Suppressor macrophage treated with lipopolysaccharide for 1 hour (primary cell): ENCODE results near the gene PTPRK.

ENCODE experiments used
- DNase-seq, 3 donors: peaks; one replicate each; pipeline ENCODE4 v3.0.0-alpha.2; 2020 to 2022

The PTPRK gene

GRCh38 chr6:128063850-128064539 lies 456.4 kb downstream of the PTPRK start:
- DNase-seq = no peak

DNA sequence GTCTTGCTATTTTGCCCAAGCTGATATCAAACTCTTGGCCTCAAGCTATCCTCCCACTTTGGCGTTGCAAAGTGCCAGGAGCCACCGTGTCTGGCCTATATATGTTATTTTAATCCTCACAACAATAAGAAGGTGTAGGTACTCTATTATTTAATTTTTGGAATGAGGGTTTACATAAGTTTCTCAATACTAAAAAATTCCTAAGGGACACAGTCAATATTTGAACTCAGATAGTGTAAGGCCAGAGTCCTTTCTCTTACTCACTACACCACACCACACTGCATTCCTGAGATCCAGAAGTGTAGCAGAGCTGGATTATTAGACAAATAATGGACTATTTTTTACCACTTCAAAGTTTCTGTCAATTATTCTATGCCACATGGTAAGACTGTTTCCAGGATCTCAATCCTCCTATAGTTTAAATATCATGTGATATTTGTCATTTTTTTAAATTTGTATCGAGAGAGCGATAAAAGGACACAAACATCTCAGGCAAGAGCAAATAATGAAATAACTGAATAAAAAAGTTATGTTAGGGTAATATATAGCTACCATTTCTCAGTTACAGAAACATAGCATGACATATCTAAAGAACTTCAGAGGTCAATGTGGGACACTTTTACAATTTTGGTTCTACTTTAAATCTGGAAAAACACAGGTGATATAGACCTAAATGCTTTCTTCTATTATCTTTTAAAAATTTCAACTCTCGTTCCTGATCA lies 457.4 kb downstream of the PTPRK start:
- DNase-seq = no peak

DNA sequence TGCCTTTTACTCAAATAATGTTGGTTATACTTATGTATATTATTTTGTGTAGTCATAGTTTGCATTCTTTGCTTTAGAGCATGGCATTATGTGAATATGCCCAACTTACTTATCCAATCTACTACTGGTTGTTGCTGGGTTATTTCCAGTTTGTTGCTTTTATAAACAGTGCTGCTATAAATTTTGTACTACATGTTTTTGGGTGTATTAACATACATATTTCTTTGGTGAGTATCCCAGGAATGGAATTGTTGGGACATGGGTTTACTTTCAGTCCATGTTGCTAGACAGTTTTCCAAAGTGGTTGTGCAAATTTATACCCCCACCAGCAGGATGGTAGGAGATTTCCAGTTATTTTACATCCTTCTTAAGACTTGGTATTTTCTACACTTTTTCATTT lies 462.5 kb downstream of the PTPRK start:
- DNase-seq = no peak

DNA sequence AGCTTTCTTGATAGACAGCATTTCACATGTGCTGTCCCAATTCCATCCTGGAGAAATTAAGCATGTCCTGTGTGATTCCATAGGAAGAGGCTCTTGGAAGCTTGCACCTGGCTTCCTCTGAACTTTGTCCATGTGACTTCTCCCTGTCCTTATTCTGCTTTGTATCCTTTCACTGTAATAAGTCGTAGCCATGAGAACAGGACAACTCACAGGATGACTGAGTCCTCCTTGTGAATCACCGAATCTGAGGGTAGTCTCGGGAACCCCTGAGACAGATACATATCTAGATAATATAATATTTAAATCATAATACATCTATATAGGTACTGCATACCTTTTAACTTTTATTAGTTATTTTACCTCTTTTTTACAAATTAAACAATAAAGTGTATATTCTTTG lies 462.9 kb downstream of the PTPRK start:
- no peak for DNase-seq

DNA sequence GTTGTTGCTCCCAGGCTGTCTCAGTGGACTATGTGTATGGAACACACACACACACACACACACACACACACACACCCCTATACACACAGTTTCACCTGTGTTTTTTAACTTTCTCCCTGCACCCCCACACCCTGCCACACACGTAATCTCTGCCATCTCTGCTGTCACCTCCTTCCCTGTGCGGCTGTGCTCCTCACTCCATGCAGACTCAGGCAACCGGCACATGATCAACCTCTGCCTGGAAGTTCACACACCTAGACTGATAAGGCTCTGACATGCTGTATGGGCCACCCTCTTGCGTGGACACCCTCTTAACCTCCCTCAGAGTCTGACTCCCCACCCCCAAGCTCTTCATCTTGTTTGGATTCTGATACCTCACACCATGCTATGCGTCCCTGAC lies 467.3 kb downstream of the PTPRK start:
- no peak for DNase-seq

- DNase-seq = no peak
Observed at GRCh38 chr6:128047989-128048388, 472.4 kb downstream of the PTPRK start.

- DNase-seq = no peak
Observed at GRCh38 chr6:128046033-128046432, 474.4 kb downstream of the PTPRK start.

DNA sequence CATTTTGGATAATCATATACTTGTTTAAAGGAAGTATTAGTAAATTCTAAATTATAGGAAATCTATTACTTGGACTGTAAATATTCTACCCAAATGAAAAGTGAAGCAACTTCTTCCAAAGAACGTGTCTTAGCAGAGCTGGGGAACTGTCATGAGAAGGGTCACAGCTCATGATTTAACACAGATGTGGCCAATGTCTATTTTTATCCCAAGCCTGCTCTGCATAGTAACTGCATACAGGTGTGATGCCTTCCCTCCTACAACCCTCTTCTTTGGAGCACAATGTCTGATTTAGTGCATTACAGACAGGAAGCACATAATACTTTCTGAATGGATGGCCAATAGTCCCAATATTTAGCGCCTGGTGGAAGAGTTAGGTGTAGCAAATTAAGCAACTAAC lies 480.9 kb downstream of the PTPRK start:
- DNase-seq = no peak

DNA sequence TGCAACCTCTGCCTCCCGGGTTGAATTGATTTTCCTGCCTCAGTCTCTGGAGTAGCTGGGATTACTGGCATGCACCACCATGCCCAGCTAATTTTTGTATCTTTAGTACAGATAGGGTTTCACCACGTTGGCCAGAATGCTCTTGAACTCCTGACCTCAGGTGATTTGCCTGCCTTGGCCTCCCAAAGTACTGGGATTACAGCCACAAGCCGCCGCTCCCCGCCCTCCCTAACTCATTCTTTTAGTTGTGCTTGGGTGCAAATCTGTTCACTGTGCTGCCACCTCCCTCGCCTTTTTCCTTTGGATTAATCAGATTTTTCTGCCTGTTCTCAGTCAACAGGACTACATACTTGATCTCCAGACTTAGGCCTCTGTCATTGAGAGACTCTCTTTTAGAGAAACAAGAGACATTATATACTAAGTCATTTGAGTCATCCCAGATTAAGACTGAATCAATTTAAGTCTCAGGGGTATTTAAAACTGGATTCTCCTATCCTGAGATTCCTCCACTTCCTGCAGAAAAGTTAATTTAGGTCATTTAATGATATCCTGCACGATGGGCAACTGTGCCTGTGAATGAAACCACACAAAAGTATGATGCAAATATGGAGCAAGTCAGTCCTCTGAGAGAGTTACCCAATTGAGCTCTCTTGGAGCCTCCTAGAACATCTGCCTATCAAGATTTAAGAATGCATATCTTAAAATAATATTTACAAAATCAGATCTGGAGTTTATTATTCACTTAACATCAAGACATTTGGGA lies 483.4 kb downstream of the PTPRK start:
- DNase-seq = no peak

DNA sequence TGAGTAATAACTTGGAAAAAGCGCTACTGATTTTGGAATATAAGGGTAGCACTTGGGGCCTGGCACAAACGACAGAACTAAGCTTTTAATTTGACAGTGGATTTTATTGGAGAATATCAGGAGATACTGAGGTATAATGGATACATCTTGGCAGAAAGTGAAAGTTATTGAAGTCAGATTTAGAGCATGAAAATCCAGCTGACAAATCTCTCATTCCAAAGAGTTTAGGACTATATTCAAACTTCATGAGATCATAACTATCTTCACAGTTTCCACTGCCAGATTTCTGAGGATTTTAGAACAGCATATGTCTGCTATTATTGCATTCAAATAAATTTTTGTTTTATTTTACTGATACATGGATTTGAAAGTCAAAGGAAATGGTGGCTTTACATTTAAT lies 487.2 kb downstream of the PTPRK start:
- DNase-seq = no peak

DNA sequence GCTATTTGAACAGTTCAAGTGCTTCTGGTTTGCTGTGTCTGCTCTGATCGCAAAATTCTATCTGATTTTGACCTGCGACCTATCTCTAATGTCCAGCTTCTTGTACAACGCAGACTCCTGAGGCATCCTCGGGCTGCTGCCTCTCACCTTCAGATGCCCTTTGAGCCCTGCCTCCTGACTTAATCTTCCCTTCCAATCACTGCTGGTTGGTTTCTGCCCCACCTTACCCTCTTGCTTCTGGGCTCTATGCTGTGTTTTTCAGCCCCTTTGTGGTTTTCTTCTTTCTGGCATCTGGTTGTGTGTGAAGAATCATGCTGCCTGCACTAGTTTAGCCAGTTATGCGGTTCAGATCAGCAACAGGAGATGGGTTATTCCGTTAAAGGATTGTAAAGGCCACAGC lies 488.4 kb downstream of the PTPRK start:
- no peak for DNase-seq

DNA sequence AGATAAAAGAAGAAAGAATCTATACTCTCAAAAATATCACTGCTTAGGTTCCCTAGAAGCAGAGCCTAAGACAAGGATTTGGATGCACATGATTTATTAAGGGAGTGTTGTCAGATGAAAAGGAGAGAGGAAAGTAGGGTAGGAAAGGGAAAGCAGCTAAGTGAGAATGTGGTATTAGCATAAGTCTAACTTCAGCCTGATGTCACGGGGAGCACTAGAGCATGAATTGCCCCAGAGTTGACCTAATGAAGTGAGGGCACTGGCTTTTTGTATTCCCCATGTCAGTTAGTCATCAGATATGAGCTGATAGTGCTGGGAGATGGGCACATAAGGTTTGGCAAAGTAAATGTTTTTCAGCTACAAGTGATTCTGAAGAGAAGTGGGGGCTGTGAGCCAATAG lies 490.6 kb downstream of the PTPRK start:
- DNase-seq = no peak

DNA sequence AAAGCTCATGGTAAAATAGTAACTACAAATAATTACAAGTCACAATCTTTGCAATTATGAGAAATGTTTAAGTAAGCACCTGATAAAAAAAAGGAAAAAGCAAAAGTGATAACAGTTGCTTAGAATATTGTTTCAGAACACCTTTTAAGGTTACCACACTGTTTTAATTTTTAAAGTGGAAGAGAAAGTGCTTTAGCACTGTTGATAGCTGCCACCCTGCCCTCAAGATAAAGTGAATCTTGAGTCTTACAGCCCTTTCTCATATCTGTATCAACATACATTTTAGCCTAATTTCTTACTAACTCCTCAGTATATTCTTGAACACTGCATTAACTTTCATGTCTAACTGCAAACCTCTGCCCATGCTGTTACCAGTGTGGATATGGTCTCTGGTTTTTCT lies 492.2 kb downstream of the PTPRK start:
- DNase-seq = no peak

DNA sequence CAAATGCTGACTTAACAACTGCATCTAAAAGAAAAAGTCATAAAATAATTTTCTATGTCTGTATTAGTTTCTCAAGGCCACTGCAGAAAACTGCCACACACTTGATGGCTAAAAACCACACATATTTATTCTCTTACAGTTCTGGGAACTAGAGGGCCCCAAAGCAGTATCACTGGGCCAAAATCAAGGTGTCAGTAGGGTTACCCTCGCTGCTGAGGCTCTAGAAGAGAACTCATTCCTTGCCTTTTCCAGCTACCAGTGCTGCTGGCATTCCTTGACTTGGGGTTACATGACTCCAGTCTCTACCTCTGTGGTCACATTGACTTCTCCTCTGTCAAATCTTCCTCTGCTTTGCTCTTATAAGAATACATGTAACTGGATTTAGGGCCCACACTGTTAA lies 494.9 kb downstream of the PTPRK start:
- DNase-seq = no peak

DNA sequence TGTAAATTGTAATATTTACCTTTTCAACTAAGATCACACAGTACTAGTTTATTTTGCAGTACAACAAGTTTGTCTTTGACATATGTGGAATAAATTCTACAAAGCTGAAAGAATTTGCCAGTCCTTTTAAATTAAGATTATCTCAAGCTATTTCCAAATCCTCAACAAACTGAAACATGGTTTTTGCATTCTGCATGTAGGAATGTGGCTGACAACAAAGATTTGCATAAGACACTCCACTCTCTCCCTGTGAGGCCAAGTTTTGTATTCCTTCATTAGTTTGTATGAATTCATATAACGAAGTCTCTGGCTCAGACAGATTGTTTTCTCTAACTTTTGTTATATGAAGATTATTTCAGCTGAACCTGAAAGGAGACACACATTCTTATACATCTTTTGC lies 495.4 kb downstream of the PTPRK start:
- no peak for DNase-seq

DNA sequence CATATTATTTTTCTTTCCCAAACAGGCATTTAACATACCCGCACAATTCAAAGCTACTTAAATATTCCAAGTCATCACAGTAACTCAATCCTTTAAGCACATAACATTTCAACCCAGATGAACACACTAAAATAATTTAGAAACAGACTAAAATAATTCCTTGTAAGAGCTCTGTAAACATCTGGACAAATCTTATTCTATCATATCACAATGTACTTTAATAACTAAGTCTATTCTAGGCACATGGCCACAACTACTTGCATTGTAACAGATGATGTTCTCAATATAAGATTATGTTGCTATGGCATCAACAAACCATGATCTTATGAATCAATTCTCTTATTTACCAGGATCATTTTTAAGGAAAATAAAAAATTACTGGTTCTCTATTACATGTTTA lies 496.4 kb downstream of the PTPRK start:
- DNase-seq = no peak

DNA sequence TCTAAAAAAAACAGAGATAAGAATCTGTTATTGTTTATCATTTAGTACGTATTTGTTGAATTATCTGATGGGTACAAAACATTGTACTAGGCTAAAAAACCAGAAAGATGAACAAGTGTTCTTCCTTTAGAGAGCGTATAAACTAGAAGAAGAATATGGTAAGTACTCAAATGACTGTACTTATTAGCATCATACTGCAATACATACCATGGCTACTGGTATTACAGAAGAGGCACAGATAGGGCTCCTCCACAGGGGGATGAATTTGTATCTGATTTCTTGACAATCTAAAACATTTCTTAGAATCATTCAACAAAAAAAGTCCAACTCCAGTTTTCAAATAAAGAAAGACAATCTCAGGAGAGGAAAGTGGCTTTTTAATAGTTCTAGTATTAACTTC lies 501.6 kb downstream of the PTPRK start:
- no peak for DNase-seq

DNA sequence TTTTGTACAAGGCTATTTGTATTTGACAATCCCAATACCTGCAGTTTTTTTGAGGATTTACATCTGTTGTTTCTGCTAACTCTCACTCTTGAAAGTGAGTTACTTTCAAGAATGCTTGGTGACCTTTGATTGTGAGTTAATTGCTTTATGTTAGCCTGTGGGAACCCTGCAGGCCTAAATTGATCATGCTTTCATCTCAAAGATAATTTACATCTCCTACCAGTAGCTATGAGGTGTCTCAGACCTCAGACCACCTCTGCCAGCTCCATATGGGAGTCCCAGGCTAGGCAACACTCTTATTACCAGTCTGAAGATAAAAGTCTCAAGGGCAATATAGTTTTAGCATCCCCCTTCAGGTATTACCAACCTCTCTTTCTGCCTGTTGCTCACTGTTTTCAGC lies 503.1 kb downstream of the PTPRK start:
- no peak for DNase-seq

DNA sequence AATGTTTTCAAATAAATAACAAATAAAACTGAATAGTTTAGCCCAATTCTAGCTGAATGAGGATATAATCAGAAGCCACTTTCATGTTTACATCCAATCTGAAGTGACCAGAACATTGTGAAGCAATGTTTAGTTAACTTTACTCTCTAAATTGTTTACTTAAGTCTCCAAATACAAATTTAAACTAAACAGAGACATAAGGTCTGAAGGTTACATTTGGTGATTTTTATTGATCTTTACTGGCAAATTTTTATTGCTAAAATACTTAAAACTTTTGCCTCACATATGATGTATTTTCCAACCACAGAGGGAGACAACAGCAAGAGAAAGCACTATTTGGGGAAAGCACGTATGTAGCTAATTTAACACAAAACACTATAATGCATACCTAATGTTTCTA lies 512.7 kb downstream of the PTPRK start:
- no peak for DNase-seq

GRCh38 chr6:128005009-128005408 lies 515.4 kb downstream of the PTPRK start:
- peak in 1 of 3 donors; percentile 0 for DNase-seq

- DNase-seq = no peak
Observed at GRCh38 chr6:128000363-128000762, 520.0 kb downstream of the PTPRK start.

GRCh38 chr6:127998985-127999384 lies 521.4 kb downstream of the PTPRK start:
- DNase-seq = no peak

DNA sequence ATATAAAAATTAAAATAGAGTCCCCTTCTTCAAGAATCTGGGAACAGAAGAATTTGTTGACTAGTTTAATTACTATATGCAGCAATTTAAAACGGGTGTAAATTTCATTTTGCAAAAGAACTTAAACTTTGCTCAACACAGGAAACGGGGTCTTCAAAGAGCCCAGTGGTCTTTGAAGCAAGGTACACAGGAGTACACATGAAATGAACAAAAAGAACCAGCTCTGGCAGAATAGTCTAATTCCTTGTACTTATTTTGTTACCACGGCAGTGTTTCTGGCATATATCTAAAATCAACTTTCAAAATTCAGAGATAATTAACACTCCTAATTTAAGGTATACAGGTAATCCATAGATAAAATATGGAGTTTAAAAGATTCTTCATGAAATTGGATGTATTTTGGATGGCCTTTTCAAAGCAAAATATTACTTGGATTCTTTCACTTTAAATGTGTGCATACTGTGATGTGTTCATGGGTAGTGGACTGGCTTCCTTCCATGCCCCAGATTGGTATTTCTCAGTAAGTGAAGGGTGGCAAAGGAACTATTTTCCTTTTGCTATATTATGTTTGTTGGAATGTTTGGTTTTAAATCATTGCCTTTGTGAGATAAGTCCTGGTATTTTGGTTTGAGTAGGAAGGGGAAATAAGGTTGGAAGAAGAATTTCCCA lies 522.8 kb downstream of the PTPRK start:
- no peak for DNase-seq

DNA sequence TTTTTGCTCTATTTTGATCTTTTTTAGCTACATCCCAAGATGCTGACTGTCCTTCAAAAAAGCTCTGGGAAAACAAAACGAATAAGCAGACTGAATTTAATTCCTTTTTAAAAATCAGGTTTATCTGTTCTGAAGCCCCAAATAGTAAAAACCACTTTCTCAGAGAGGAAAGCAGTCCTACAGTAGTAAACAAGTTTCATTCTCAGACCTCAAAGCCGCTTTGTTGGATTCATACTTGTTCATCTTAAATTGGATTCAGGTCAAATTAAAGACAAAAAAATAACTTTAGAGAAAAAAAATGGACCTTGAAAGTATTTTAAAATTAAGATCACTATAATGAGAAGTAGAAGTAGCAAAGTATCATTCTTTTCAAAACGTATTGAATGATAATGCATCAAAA lies 523.5 kb downstream of the PTPRK start:
- DNase-seq = no peak
